B cell (primary cell): ENCODE results near the gene HYI.

Experiments used
- CTCF ChIP-seq: fragments of 200-600 bp; IDR thresholded peaks from one replicate; pipeline ENCODE4 v1.8.0; 2022; ENCODE audit warnings: antibody characterized with exemption, mild to moderate bottlenecking
- EZH2 ChIP-seq: IDR thresholded peaks from 2 replicates; pipeline ENCODE4 v1.6.1; 2012; ENCODE audit warnings: borderline replicate concordance, low read depth, mild to moderate bottlenecking, moderate library complexity, low read length; ENCODE audit not compliant: insufficient read depth, poor library complexity, severe bottlenecking

DNA sequence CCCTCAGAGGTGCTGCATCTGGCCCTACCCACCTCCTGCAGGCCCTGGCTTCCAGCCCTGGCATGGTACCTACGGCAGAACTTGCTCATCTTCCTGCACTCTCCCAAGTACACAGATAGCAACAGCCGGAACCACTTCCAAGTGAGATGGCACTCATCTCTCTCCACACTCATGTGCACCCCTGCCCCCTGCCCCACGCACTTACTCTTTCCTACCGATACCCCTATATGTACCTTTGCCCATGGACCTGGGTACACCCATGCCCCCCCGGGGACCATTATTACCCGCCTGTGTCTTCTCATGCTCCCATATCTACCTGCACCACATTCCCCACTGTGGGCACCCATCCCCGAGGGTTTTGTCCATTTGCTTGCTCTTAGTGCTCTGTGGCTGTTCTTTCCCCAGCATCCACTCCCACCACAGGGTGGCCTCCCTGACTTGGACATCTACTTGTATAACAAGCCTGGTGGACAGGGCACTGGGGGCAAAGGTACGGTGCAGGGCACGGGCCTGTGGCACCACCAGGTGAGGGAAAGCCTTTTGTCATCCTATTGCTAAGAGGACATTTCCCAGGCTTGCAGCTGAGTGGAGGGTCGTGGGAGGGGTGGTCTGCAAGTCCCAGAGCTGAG lies 14.7 kb downstream of the HYI start:
- TF ChIP-seq CTCF = no peak
- TF ChIP-seq EZH2 = no peak
